GM10248 (cell line): ENCODE measurements around the gene ZMIZ1.

Source experiments
- CTCF ChIA-PET: fragments of 300-600 bp; sonication (Branson Sonifier 250); formaldehyde crosslinking; extraction: SDS; loops from one replicate; lab custom pipeline; 2021; ENCODE audit warnings: antibody characterized with exemption; lab: Yijun Ruan, JAX
- POLR2A ChIA-PET: fragments of 350-650 bp; sonication (Branson Sonifier 250); formaldehyde crosslinking; extraction: SDS; loops from one replicate; lab custom pipeline; 2020; ENCODE audit warnings: antibody characterized with exemption; lab: Yijun Ruan, JAX
- DNase-seq: peaks from one replicate; pipeline ENCODE4 v3.0.0; 2012; ENCODE audit errors: extremely low spot score
- CTCF ChIP-seq: IDR thresholded peaks from 2 replicates; pipeline ENCODE4 v1.5.1; 2012; ENCODE audit warnings: mild to moderate bottlenecking, low read depth; ENCODE audit errors: extremely low read depth, missing control alignments, control extremely low read depth

The ZMIZ1 gene

GRCh38 chr10:79284158-79284871 is 215.5 kb downstream of the ZMIZ1 start:
- no peak for DNase-seq
- ChIA-PET POLR2A (interaction anchor here (1.1 kb wide), 1 partner anchor 33 kb away, joined by 4 read pairs; no protein-coding TSS in a partner anchor), CTCF (interaction anchor here (0.9 to 3.8 kb wide), 9 partner anchors 9 to 39 kb away, joined by 3 to 18 read pairs (median 3); no protein-coding TSS in a partner anchor)
- TF ChIP-seq CTCF: no peak

- ChIA-PET POLR2A (interaction anchor here (1.1 to 1.7 kb wide), 3 partner anchors 35 to 63 kb away, joined by 3 to 20 read pairs (median 4); no protein-coding TSS in a partner anchor), CTCF (interaction anchor here (1.3 to 3.8 kb wide), 3 partner anchors 13 to 39 kb away, joined by 3 to 18 read pairs (median 4); no protein-coding TSS in a partner anchor)
- no peak for TF ChIP-seq CTCF
Observed at GRCh38 chr10:79285315-79286197, 216.8 kb downstream of the ZMIZ1 start.

GRCh38 chr10:79286318-79286951 is 217.7 kb downstream of the ZMIZ1 start:
- TF ChIP-seq CTCF: no peak
- peak; percentile 95 for DNase-seq
- POLR2A ChIA-PET: interaction anchor here (0.6 to 1.7 kb wide), 6 partner anchors 22 to 67 kb away, joined by 3 to 20 read pairs (median 4); no protein-coding TSS in a partner anchor
- CTCF ChIA-PET: interaction anchor here (0.8 to 3.8 kb wide), 7 partner anchors 13 to 87 kb away, joined by 3 to 18 read pairs (median 3); no protein-coding TSS in a partner anchor

More at GRCh38 chr10:79285315-79286197, 216.8 kb downstream of the ZMIZ1 start:
- DNase-seq: peak; percentile 84

GRCh38 chr10:79287973-79288723 is 219.4 kb downstream of the ZMIZ1 start:
- ChIA-PET CTCF (interaction anchor here (1.0 to 1.9 kb wide), 3 partner anchors 23 to 43 kb away, joined by 3 to 4 read pairs (median 3); no protein-coding TSS in a partner anchor), POLR2A (interaction anchor here (1.5 kb wide), 1 partner anchor 38 kb away, joined by 4 read pairs; no protein-coding TSS in a partner anchor)
- no peak for TF ChIP-seq CTCF
- DNase-seq: no peak

- CTCF ChIA-PET: no interaction called here
- no peak for TF ChIP-seq CTCF
- DNase-seq: no peak
- POLR2A ChIA-PET: no interaction called here
Observed at GRCh38 chr10:79289801-79290200, 221.0 kb downstream of the ZMIZ1 start.
